HG02885 (cell line): ENCODE measurements around the gene KLF7.

Source experiments
- ATAC-seq: cut with Tn5 transposase; IDR thresholded peaks from one replicate; pipeline ENCODE4 v1.9.1; 2021; ENCODE audit warnings: mild to moderate bottlenecking; ENCODE audit not compliant: unreplicated experiment, poor library complexity

The KLF7 gene

DNA sequence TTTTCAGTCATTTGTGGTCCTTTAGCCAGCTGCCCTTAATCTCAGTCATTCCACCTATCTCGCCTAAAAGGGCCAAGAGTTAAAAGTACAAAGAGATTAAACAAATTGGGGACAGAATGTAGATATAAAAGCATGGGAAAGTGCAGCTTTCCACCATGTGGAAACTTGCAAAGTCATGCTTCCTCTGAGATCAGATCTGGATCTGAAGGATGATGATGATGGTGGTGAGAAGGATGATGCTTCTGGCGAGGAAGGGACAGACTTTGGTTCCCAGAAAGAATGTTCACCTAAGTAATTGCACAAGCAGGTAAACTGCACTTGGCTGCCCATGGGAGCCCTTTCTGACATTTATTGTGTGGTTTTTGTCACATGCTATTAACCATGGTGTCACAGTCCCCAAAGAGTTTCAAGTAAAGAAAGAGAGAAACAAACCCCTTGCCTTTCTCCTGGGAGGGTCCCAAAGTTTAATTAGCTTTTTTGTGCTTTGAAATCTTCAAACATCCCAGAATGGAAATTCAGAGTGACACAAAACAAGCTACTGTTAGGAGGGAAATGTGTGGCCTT, 34.7 kb downstream of the KLF7 start:
- ATAC-seq: no peak

DNA sequence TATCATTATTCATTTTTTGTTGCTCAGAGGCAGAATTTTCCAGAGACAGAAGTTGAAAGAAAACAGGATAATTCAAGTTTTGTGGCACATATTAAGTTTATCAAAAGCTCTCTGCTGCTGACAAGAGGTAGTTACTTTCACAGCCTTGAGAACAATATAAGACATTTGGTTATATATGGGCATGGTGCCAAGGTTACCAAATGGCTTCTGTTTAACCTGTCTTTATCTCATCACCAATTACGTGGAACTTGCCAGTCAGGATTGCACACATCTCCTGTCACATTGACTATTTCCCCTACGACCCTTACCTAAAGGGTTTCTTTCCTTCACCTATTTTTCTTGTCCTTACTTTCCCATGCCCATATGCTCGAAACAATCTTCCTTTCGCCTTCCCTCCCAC, 35.9 kb downstream of the KLF7 start:
- no peak for ATAC-seq

DNA sequence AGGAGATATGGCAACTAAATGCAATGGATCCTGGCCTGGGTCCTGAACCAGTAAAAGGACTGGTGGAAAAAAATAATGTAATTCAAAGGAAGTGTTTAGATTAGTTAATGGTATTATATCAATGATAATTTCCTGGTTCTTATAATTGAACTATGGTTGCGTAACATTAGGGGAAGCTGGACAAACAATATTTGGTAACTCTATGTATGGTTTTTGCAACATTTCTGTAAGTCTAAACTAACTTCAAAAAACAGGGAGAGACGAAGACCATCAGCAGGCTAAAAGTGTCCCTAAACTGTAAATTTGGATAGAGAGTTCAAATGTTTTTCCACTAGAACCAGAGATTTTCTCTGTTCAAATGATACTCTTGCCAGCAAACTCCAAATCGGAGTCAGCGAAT, 36.9 kb downstream of the KLF7 start:
- ATAC-seq: no peak

DNA sequence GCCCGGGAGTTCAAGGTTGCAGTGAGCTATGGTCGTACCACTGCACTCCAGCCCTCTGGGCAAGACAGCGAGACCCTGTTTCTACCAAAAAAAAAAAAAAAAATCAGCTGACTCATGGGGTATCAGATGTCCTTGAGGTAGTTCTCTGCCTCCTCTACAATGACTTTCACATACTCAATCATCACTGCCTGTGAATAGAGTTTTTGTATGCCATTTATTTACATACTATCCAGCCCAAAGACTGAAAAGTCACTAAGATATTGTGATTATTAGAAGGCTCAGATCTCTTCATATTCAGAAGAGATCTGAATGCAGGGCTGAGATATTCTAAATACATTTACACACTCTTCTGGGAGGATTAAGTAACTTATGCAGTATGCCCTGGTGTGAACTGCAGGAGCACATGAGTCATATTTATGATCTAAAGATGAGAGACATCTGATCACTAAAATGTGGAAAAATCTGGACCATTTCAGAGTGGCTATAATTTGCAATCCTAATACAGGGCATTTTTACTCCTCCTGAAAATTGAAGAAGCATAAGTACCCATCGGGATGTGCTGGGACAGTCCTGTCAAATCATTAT, 38.9 kb downstream of the KLF7 start:
- no peak for ATAC-seq

DNA sequence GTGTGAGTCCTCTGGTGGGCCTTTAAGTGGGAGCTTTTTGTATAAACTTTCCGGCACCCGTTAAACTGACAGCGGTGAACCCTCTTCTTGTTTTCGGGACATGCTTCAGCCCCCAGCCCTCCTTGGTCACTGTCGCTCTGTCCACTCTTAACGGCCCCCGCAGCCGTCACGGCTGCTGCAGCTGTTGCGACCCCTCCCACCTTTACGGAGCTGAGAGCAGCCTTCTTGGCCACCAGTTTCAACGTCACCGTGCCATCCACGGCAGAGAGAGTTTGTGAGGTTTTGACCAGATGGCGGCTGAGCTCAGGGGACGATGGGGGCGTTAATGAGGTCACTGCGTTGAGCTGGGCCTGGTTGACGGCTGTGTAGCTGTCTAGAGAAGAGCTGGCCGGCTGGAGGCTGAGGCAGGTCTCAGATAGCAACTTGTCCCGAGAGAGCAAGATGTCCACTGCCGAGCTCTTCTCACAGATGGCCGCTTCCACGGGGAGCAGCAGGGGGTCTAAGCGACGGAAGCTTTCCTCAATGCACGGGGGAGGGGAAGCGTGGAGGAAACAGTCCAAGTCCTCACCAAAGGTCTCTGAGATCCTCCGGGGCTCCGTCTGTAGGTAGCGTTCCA, 41.9 kb downstream of the KLF7 start:
- ATAC-seq: no peak

DNA sequence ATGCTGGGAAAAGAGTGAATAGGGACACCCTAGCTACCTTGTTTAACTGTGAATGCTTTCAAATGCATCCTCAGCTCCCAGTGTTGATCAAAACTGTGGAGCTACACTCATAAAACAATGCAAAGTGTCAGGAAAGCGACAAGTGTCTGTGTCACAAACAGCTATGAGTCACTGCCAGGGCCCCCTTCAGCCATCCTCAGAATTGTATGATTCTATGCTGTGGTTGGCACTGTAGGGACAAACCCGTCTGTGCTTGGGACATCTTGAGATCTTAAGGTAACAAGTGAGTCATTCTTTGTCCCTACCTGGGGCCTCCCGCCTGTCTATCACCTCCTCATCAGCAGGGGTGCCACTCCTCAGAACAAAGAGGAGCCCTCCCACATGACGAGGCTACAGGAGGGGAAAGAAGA, 42.4 kb downstream of the KLF7 start:
- ATAC-seq: no peak

DNA sequence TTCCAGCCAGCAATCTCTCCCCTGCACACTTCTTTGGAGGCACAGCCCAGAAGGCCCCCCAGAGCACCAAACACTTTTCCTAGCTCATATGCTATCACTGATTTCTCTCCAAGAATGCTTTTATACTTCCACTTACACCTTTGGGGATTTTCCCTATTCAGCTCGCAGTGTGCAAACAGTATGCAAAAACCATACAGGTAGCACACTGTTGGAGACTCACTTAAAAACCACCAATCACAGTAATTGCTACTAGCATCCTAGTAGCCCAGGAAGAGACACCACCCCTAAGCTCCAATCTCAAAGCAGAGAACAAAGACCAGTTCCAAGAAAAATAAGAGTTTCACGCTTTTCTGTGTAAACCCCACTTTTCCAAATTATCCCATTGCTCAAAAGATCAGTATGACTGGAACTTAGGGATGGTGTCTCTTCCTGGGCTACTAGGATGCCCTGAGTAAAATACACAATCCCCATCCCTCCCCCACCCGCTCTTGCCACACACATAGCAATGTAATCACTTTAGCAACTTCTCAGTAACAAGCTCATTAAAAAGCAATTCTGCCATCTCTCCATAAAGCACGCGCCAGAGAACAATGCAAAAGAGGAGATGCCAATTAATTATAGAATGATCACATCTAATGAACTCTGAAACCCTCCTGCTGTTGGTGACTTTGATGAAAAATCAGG, 43.0 kb downstream of the KLF7 start:
- ATAC-seq: no peak

DNA sequence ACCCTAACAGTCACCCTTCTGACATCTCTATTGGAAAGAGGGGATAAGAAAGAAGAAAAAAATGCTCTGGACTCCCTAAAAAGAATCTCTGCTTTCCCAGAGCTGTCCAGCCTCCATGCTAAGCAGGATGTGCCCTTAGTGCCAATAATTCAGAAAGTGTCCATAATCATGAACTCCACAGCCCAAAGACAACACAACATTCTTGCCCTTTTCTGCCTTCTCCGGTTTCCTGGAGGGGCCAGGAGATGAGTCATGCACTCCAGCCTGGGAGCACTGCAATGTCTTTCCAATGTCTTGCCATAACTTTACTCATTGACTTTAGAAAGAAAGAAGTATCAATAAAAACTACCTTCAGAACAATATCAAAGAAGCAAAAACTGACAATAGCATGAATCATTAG, 44.0 kb downstream of the KLF7 start:
- ATAC-seq: no peak

DNA sequence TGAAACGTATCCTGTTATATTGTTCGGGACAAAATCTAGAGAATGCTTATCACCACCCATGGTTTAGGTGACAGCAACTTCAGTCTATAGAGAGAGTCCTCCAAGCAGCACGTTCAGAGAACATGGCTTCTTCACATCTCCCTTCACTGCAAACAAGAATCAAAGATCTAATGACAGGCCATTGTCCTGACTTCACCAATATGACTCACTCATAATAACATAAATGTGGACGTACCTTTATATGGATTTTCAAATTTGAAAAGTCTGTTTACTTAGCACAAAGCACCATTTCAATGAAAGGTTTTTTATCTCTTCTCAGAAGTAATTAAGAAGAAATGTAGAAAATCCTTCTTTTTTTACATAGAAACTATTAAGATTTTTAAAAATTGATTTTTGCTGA, 46.7 kb downstream of the KLF7 start:
- ATAC-seq: no peak

DNA sequence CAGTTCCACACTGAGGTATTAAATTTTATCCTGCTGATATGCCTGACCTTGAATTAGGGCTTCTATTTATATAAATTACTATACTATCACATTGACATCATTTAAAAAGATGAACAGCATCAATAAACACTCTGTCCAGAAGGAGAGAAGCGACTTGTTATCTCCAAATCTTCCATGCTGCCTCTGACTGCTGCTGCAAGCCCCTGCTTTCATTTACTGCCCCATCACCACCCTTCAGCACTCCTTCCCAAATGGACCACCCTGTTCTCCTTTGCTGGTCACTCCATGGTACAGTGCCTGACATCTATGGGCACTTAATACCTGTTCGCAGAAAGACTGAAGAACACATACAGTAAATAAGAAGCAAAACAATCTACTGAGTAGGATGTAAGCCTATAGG, 48.1 kb downstream of the KLF7 start:
- ATAC-seq: no peak

DNA sequence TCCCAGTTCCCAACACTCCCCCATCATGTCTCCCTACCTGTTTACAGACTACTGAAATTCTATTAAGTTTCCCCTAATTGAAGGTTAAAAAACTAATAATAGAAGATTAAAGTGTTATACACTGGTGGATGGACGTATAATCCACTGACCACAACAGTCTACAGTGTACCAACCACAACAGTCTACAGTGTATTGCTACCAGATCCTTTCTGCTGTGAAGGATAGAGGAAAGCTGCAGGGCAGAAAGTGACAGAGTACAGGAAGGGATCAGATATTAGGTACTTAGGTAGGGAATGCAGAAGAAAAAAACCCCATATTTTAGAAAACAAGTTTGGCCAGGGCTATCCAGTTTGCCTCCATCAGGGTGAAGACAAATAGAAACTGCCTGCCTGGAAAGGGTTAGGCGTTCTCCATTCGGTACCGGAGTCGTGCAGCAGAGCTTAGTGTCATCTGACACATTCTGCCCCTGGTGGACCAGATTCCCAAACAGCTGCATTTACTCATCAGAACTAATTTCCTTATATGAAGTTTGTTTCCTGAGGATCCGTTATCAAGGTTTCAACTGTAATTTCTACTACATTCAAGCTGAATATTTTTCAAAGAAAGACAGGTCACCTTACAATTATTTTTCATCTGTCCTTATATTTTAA, 49.9 kb downstream of the KLF7 start:
- no peak for ATAC-seq

DNA sequence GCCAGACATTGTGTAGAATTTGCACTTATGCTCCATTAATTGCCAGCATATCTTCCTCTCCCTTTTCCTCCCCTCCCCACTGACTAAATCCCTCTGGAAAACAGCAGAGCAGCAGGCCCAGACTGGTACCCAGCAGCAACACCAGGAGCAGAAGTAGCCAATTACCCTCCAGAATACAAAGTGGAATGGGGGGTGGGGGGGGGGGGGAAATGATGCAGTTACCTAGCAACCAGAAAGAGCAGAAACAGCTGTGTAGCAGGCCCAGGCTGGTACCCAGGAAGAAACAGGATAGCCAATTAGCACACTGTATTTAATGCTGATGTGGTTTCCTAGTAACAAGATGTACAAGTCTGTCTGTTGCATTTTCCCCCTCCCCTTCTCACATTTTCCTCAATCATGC, 52.3 kb downstream of the KLF7 start:
- no peak for ATAC-seq

DNA sequence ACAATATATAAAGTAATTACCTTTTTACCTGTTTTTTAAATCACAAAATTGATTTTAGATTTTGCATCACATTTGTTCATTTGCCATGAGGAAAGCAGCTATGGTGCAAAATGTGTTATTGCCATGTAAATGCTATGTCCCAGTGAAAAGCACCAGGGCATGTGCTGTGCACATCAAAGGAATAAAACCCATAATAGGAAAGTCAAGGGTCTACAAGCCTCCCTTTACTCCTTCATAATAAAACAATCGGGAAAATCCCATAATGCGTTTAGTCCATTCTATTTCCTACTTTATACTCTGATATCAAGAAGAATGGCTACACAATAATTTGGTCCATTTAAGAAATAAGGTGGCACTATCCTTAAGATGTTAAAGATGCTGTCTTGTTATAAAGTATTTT, 53.0 kb downstream of the KLF7 start:
- ATAC-seq: no peak

DNA sequence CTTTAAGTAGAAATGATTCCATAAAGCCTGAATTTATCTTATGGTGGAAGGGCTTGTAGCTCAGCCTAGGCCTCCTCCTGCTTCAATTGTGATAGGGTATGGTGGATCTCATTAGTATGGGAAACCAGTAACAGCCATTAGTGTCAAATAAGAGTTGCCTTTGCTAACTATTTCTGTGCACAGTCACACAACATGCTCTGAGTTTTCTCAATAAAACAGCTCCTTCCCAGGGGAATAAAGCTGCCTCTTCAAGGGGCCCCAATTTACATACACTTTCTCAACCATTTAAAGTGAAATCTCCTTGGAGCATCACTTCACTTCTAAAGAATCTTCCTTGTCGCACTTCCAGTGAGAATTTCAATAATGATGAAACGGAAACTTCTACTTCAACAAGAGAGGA, 53.4 kb downstream of the KLF7 start:
- ATAC-seq: no peak

DNA sequence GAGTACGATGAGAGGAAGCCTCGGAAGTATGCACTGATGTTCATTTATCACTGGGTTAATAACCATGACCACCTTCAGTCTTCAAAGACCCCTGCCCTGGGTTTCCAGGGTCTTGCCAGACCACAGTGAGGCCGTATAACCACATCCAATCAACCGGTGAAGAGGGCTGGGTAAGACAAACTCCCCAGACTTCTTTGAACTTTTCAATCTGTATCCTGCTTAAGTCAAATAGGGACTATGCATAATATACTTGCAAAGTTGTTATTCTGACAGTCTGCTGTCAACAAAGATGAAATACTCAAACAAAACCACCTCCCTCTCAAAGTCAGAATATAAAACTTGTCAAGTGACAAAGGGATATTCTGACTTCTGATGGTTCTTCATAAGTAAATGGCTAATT, 54.0 kb downstream of the KLF7 start:
- no peak for ATAC-seq

DNA sequence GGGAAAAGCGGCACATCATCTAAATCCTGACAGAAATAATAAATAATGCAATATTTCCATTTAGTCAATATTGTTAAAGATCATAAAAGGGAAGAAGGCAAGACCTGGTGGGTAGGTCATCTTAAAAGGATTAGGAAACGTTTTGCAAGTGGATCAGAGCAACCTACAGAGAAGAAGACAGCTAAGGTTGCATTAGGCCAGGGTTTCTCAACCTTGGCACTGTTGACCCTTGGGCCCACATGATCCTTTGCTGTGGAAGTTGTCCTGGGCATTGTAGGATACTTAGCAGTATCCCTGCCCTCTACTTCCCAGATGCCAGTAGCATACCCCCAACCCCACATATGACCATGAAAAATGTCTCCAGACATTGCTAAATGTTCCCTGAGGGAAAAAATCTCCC, 55.0 kb downstream of the KLF7 start:
- ATAC-seq: no peak

DNA sequence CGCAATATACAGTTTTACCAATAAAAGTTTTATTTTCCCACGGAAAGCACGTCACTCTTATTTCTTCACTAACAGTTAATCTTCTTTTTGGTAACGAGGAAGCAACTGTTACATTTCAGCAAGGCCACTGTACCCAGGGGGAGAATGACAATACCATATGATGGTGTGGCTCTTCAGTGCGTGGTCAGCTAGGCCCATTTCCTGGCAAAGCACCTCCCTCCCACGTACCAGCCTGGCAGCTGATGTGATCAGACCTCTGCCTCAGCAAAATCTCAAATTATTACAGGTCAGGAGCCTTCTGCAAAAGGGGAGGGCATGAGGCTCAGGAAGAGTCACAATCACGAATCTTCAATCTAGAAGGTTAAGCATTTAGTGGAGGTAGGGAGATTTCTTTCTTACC, 55.4 kb downstream of the KLF7 start:
- ATAC-seq: no peak

DNA sequence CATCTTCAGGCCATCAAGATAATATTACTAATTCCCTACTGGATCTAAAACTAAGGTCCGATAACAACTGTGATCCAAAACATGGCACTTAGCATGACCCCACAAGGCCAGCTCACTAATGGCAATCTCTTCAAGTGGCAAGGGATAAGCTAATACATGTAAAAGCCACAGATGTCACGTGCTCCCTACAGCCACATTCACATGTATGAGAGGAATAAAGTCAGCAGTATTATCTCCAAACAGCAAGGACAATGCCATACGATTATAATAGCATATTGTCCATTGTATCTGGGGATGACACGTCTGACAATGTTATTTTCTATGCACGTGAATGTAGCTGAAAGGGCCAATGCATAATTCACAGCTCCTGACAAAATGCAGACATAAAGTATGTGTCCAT, 56.0 kb downstream of the KLF7 start:
- no peak for ATAC-seq

DNA sequence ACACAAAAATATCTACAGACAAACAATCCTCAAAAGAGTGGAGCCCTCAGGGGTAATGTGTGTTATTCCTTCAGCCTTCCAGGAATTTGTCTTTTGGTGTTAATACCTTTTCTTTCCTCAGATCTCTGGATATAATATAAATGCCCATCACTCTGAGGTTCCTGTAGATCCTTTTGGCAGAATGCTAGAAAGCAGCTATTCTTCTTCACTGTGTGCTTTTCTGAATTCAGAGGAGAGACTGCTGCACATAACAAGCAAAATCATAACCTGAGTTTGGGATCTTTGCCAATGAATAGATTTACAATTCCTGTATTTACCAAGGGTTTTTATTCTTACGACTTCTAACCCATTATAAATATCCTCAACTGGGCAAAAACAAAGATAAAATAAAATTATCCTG, 57.3 kb downstream of the KLF7 start:
- ATAC-seq: no peak

DNA sequence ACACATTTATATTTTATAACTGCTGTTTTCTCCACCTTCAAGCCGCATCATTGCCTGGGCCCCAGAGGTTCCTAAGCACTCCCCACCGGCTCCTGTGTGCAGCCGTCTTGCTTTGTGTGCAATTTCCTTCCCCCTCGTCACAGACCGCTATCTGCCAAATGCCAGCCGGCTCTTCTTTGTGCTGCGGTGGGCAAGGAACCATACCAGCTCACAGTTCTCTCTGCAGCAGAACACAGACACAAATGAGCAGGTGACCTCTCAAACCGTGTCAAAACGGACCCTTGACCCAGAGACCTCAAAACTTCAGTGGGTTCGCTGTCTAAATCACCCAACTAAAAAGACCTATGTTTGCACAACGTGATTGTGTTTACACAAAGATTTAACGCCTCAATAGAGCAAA, 58.2 kb downstream of the KLF7 start:
- ATAC-seq: no peak

DNA sequence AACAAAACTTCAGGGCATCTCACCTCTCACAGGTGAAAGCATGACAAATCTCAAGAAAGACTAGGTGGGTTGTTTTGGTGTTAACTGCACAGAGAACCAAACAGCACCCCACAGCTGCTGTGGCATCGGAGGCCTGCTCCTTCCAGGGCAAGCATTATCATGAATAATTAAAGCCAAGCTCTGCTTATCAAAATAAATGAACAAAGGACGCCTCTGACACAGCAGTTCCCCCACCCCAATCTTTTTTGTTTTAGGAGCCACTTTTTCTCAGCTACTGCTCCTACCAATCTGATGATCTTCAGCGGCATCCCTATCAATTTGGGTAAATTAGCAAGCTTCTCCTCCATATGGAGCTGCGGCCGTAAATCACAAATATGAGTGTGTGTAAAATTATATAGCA, 58.6 kb downstream of the KLF7 start:
- no peak for ATAC-seq
